IMR-90 (cell line): Measurements from ENCODE around the gene HCN2. TPM values are rescaled to one million over a fixed set of nuclear protein-coding genes. Genes with fewer than 3 reads are reported as not detected.

ENCODE experiments used
- ATAC-seq: fragments of 200-7000 bp; cut with Tn5 transposase; 2 replicates; pipeline ENCODE4 v1.9.1; 2020; ENCODE audit warnings: low read depth, mild to moderate bottlenecking, moderate library complexity
- BruUV-seq: library from RNA; stranded (reverse); fragments of 400-500 nt; replicated peaks from 2 replicates; lab custom pipeline; 2021; lab: Mats Ljungman, UMichigan
- CTCF ChIA-PET: fragments of 300-600 bp; formaldehyde crosslinking; extraction: SDS; loops from one replicate; lab custom pipeline; 2021; ENCODE audit warnings: antibody characterized with exemption; lab: Yijun Ruan, JAX
- POLR2A ChIA-PET: fragments of 300-600 bp; sonication (Branson Sonifier 250); formaldehyde crosslinking; loops from one replicate; lab custom pipeline; 2022; ENCODE audit warnings: antibody characterized with exemption; ENCODE audit not compliant: unreplicated experiment; lab: Charles Lee
- DNase-seq: peaks from one replicate; pipeline ENCODE4 v3.0.0; 2013
- H2AFZ ChIP-seq: replicated peaks from 2 replicates; pipeline ENCODE3; 2013; ENCODE audit warnings: low read length, mild to moderate bottlenecking; ENCODE audit not compliant: poor library complexity
- H2AK5ac ChIP-seq: 2 replicates; pipeline ENCODE4 v1.6.1; 2013; ENCODE audit warnings: low read depth, low read length, inconsistent platforms
- H2AK9ac ChIP-seq: replicated peaks from 2 replicates; pipeline ENCODE3; 2013; ENCODE audit warnings: mild to moderate bottlenecking, low read depth, low read length, moderate library complexity; ENCODE audit not compliant: poor library complexity
- H2BK120ac ChIP-seq: 2 replicates; pipeline ENCODE4 v1.6.1; 2013; ENCODE audit warnings: low read depth, low read length, inconsistent platforms
- H2BK15ac ChIP-seq: 3 replicates; pipeline ENCODE4 v1.6.1; 2013; ENCODE audit warnings: low read depth, low read length, inconsistent platforms
- H2BK20ac ChIP-seq: 2 replicates; pipeline ENCODE4 v1.6.1; 2013; ENCODE audit warnings: low read depth, mild to moderate bottlenecking, inconsistent platforms, low read length, moderate library complexity
- H2BK5ac ChIP-seq: 2 replicates; pipeline ENCODE4 v1.6.1; 2013; ENCODE audit warnings: mild to moderate bottlenecking, low read depth, low read length, inconsistent platforms; ENCODE audit not compliant: poor library complexity, severe bottlenecking
- H3K14ac ChIP-seq: replicated peaks from 2 replicates; pipeline ENCODE4 v1.6.1; 2013; ENCODE audit warnings: low read depth, low read length, inconsistent platforms
- H3K18ac ChIP-seq: 2 replicates; pipeline ENCODE4 v1.6.1; 2013; ENCODE audit warnings: low read depth, low read length, control low read depth
- H3K23ac ChIP-seq: 2 replicates; pipeline ENCODE4 v1.6.1; 2013; ENCODE audit warnings: low read depth, low read length, inconsistent platforms
- H3K27ac ChIP-seq: 2 replicates; pipeline ENCODE4 v1.5.1; 2013; ENCODE audit warnings: mild to moderate bottlenecking, control low read depth, low read length; ENCODE audit not compliant: insufficient read depth
- H3K27me3 ChIP-seq: 2 replicates; pipeline ENCODE4 v1.6.1; 2013; ENCODE audit warnings: low read length; ENCODE audit not compliant: control insufficient read depth, insufficient read depth
- H3K36me3 ChIP-seq: 2 replicates; pipeline ENCODE4 v1.6.1; 2013; ENCODE audit warnings: low read length, mixed read lengths; ENCODE audit not compliant: control insufficient read depth, insufficient read depth
- H3K4ac ChIP-seq: 2 replicates; pipeline ENCODE4 v1.6.1; 2013; ENCODE audit warnings: low read depth, low read length, inconsistent platforms
- H3K4me1 ChIP-seq: 2 replicates; pipeline ENCODE4 v1.6.1; 2013; ENCODE audit warnings: low read length, mixed read lengths; ENCODE audit not compliant: control insufficient read depth, insufficient read depth
- H3K4me2 ChIP-seq: 2 replicates; pipeline ENCODE4 v1.6.1; 2013; ENCODE audit warnings: low read depth, mild to moderate bottlenecking, control low read depth, low read length, moderate library complexity
- H3K4me3 ChIP-seq: 2 replicates; pipeline ENCODE4 v1.5.1; 2013; ENCODE audit warnings: low read depth, mild to moderate bottlenecking, control low read depth, low read length, moderate library complexity; ENCODE audit not compliant: insufficient read depth
- H3K56ac ChIP-seq: 2 replicates; pipeline ENCODE4 v1.6.1; 2013; ENCODE audit warnings: low read length, inconsistent platforms; ENCODE audit not compliant: insufficient read depth; ENCODE audit errors: extremely low read depth
- H3K79me1 ChIP-seq, 2 experiments: 2 replicates each; pipeline ENCODE4 v1.6.1; 2013; ENCODE audit warnings: low read length in 2 of 2, inconsistent platforms in 1 of 2, low read depth in 1 of 2
- H3K9ac ChIP-seq: 2 replicates; pipeline ENCODE4 v1.6.1; 2013; ENCODE audit warnings: low read depth, low read length, control low read depth
- H3K9me1 ChIP-seq: 2 replicates; pipeline ENCODE4 v1.6.1; 2013; ENCODE audit warnings: low read length, inconsistent platforms; ENCODE audit not compliant: insufficient read depth
- H3K9me3 ChIP-seq: 2 replicates; pipeline ENCODE4 v1.6.1; 2013; ENCODE audit warnings: low read length; ENCODE audit not compliant: control insufficient read depth, insufficient read depth
- H4K20me1 ChIP-seq: 2 replicates; pipeline ENCODE4 v1.6.1; 2013; ENCODE audit warnings: low read length, inconsistent platforms; ENCODE audit not compliant: insufficient read depth
- H4K5ac ChIP-seq: 2 replicates; pipeline ENCODE4 v1.6.1; 2013; ENCODE audit warnings: mild to moderate bottlenecking, low read depth, low read length, control low read depth
- H4K8ac ChIP-seq, 2 experiments: 2 replicates each; pipeline ENCODE4 v1.6.1; 2013; ENCODE audit warnings: low read depth in 2 of 2, low read length in 2 of 2, control low read depth in 1 of 2, inconsistent platforms in 1 of 2
- H4K91ac ChIP-seq: 2 replicates; pipeline ENCODE4 v1.6.1; 2013; ENCODE audit warnings: low read depth, low read length, inconsistent platforms; ENCODE audit not compliant: insufficient read depth
- CEBPB ChIP-seq: IDR thresholded peaks from 2 replicates; pipeline ENCODE4 v1.6.1; 2012; ENCODE audit warnings: low read depth, low read length, improper control_type of control experiment
- CHD1 ChIP-seq: IDR thresholded peaks from 2 replicates; pipeline ENCODE4 v1.6.1; 2012; ENCODE audit warnings: low read depth, low read length, improper control_type of control experiment
- CTCF ChIP-seq: conservative IDR thresholded peaks from 2 replicates; pipeline ENCODE4 v1.5.1; 2012; ENCODE audit warnings: mild to moderate bottlenecking, low read depth, low read length, improper control_type of control experiment
- MAFK ChIP-seq: IDR thresholded peaks from 2 replicates; pipeline ENCODE4 v1.6.1; 2012; ENCODE audit warnings: low read depth, low read length, improper control_type of control experiment
- MXI1 ChIP-seq: IDR thresholded peaks from 2 replicates; pipeline ENCODE4 v1.6.1; 2012; ENCODE audit warnings: low read depth, mild to moderate bottlenecking, low read length, moderate library complexity, borderline replicate concordance
- NFE2L2 ChIP-seq: fragments of 150-350 bp; IDR thresholded peaks from 2 replicates; pipeline ENCODE4 v1.6.1; 2016; ENCODE audit warnings: low read depth, mild to moderate bottlenecking, low read length
- POLR2A ChIP-seq: IDR thresholded peaks from 2 replicates; pipeline ENCODE4 v1.6.1; 2012; ENCODE audit warnings: mild to moderate bottlenecking, low read depth, low read length
- WGBS, 2 experiments: methylation state at CpG; one replicate each; pipeline versions ENCODE4 v1.1.5 to v1.1.7; 2013; ENCODE audit warnings: missing lambda C conversion rate in 2 of 2; ENCODE audit not compliant: insufficient read length in 1 of 2; ENCODE audit errors: extremely low coverage in 2 of 2; 5-methylcytosine and 5-hydroxymethylcytosine counted together
- dilution Hi-C: fragments of 300-500 bp; cut with HindIII; formaldehyde crosslinking; loops from one replicate; pipeline ENCODE4 v1.14.3; 2018; ENCODE audit warnings: low sequenced_read_pairs; ENCODE audit not compliant: unreplicated experiment
- in situ Hi-C: fragments of 300-500 bp; cut with MboI; formaldehyde crosslinking; loops from 3 replicates; pipeline ENCODE4 v1.14.3; 2019; ENCODE audit warnings: low sequenced_read_pairs, inconsistent platforms, mixed read lengths
- intact Hi-C: fragments of 100-400 bp; cut with micrococcal nuclease; formaldehyde crosslinking; loops from 2 replicates; pipeline ENCODE4 v1.10.0; 2022
- polyA plus RNA-seq, 3 experiments: library from polyadenylated mRNA; depleted of rRNA; stranded (reverse); fragments of >200 nt; gene quantifications; 2 replicates each; pipeline ENCODE4 v1.2.3, GENCODE V29; 2012; ENCODE audit warnings: low replicate concordance in 1 of 3
- total RNA-seq: library from RNA; depleted of rRNA; stranded (reverse); fragments of >200 nt; gene quantifications from 2 replicates; pipeline ENCODE4 v1.2.3, GENCODE V29; 2012

The HCN2 gene
- total and polyA plus RNA-seq, 2 of the 4 experiments (the other 2 are of a cell fraction) = 0.72 to 2.6 TPM

GRCh38 chr19:595326-596262, 5.9 kb downstream of the HCN2 start:
- CTCF ChIA-PET = no interaction called here

More at GRCh38 chr19:595326-596262, 5.9 kb downstream of the HCN2 start:
- H2BK15ac ChIP-seq = no peak overlapping the region
- H4K20me1 ChIP-seq = peaks cover 23% of the 10 kb centered on the region
- no peak overlapping the region for H2BK5ac ChIP-seq
- in situ Hi-C loops (no loop called here), intact Hi-C loops (no loop called here), dilution Hi-C loops (no loop called here)
- DNase-seq = no peak
- no peak overlapping the region for H2AK9ac ChIP-seq
- no peak overlapping the region for H3K18ac ChIP-seq
- H3K9me3 ChIP-seq = no peaks in the 10 kb centered on the region
- BruUV-seq = no TSS peak
- H4K8ac ChIP-seq = no peak overlapping the region
- TF ChIP-seq MAFK = no peak
- TF ChIP-seq CTCF = no peak
- TF ChIP-seq NFE2L2 = no peak
- no peak for TF ChIP-seq CEBPB
- no peak for TF ChIP-seq POLR2A
- no peak for TF ChIP-seq CHD1
- TF ChIP-seq MXI1 = no peak
- no peak overlapping the region for H2AFZ ChIP-seq
- no peak overlapping the region for H3K14ac ChIP-seq
- no peak overlapping the region for H2BK20ac ChIP-seq
- H3K9ac ChIP-seq = no peak overlapping the region
- H3K4me2 ChIP-seq = no peak overlapping the region
- H2BK120ac ChIP-seq = no peak overlapping the region
- no peak overlapping the region for H2AK5ac ChIP-seq
- H3K27ac ChIP-seq = no peak overlapping the region
- no peak overlapping the region for H3K4me3 ChIP-seq
- H3K27me3 ChIP-seq = peaks cover 21% of the 10 kb centered on the region; the same call in 1 of the 2 replicates
- no peak overlapping the region for H3K4ac ChIP-seq
- no peak overlapping the region for H3K23ac ChIP-seq
- H4K91ac ChIP-seq = no peak overlapping the region
- no peaks in the 10 kb centered on the region for H3K9me1 ChIP-seq
- no peaks in the 10 kb centered on the region for H3K36me3 ChIP-seq
- H3K79me1 ChIP-seq = no peaks in the 10 kb centered on the region
- WGBS, 2 experiments = 74% methylated on average over 26 of the region's 42 CpGs; no CpG with 5 or more reads in 1 of the 2 experiments
- POLR2A ChIA-PET = no interaction called here
- ATAC-seq = no peak
- H3K4me1 ChIP-seq = no peaks in the 10 kb centered on the region
- H3K56ac ChIP-seq = no peak overlapping the region
- H4K5ac ChIP-seq = no peak overlapping the region
